Measurements from ENCODE around the gene PLB1.
"Not testable (repeated sequence)": the region's sequence is repeated elsewhere in the genome, so short reads cannot be mapped to it uniquely, and the experiment has no call there.

Gene PLB1

GRCh38 chr2:28469947-28470535 lies 25.8 kb upstream of the PLB1 start:
- no peak for DNase-seq (ENCODE audit: low read depth)

- no peak for DNase-seq (ENCODE audit: low read depth)
Measured at GRCh38 chr2:28470759-28471158, 25.1 kb upstream of the PLB1 start.

GRCh38 chr2:28471214-28471613 lies 24.6 kb upstream of the PLB1 start:
- no peak for DNase-seq (ENCODE audit: low read depth)

- no peak for DNase-seq (ENCODE audit: low read depth)
Measured at GRCh38 chr2:28471701-28472236, 24.1 kb upstream of the PLB1 start.

GRCh38 chr2:28472641-28473040 lies 23.2 kb upstream of the PLB1 start:
- DNase-seq (ENCODE audit: low read depth) = not testable (repeated sequence)

GRCh38 chr2:28475088-28475595 lies 20.7 kb upstream of the PLB1 start:
- DNase-seq (ENCODE audit: low read depth) = no peak

- no peak for DNase-seq (ENCODE audit: low read depth)
Measured at GRCh38 chr2:28477087-28477486, 18.8 kb upstream of the PLB1 start.

GRCh38 chr2:28477645-28478044 lies 18.2 kb upstream of the PLB1 start:
- no peak for DNase-seq (ENCODE audit: low read depth)

GRCh38 chr2:28480403-28481049 lies 15.3 kb upstream of the PLB1 start:
- DNase-seq (ENCODE audit: low read depth) = no peak

GRCh38 chr2:28481905-28482304 lies 14.0 kb upstream of the PLB1 start:
- DNase-seq (ENCODE audit: low read depth) = no peak

GRCh38 chr2:28484835-28485234 lies 11.0 kb upstream of the PLB1 start:
- no peak for DNase-seq (ENCODE audit: low read depth)

GRCh38 chr2:28486526-28486925 lies 9.3 kb upstream of the PLB1 start:
- DNase-seq (ENCODE audit: low read depth) = no peak

- DNase-seq (ENCODE audit: low read depth) = no peak
Measured at GRCh38 chr2:28487258-28487657, 8.6 kb upstream of the PLB1 start.

GRCh38 chr2:28488083-28488830 lies 7.6 kb upstream of the PLB1 start:
- DNase-seq (ENCODE audit: low read depth) = no peak

- no peak for DNase-seq (ENCODE audit: low read depth)
Measured at GRCh38 chr2:28488858-28489575, 6.8 kb upstream of the PLB1 start.

GRCh38 chr2:28490558-28490957 lies 5.3 kb upstream of the PLB1 start:
- DNase-seq (ENCODE audit: low read depth) = no peak

- DNase-seq (ENCODE audit: low read depth) = no peak
Measured at GRCh38 chr2:28492282-28492681, 3.6 kb upstream of the PLB1 start.

- no peak for DNase-seq (ENCODE audit: low read depth)
Measured at GRCh38 chr2:28493636-28494035, 2.2 kb upstream of the PLB1 start.

GRCh38 chr2:28496781-28497180 lies 921 bp downstream of the PLB1 start:
- DNase-seq (ENCODE audit: low read depth) = no peak

- DNase-seq (ENCODE audit: low read depth) = no peak
Measured at GRCh38 chr2:28497206-28497605, 1.3 kb downstream of the PLB1 start.

- no peak for DNase-seq (ENCODE audit: low read depth)
Measured at GRCh38 chr2:28499282-28499681, 3.4 kb downstream of the PLB1 start.

- no peak for DNase-seq (ENCODE audit: low read depth)
Measured at GRCh38 chr2:28505361-28505760, 9.5 kb downstream of the PLB1 start.

All from T-helper 22 cell (primary cell).